ENCODE data around the gene LAMP1.
"Not testable (repeated sequence)": the region's sequence is repeated elsewhere in the genome, so short reads cannot be mapped to it uniquely, and the experiment has no call there.

LAMP1 gene

GRCh38 chr13:113371061-113371460 lies 74.0 kb downstream of the LAMP1 start:
- no peak for FAIRE-seq
- DNase-seq (ENCODE audit: extremely low spot score, insufficient read length, low read depth): no peak

- not testable (repeated sequence) for DNase-seq (ENCODE audit: extremely low spot score, insufficient read length, low read depth); FAIRE-seq
Measured at GRCh38 chr13:113371701-113372100, 74.7 kb downstream of the LAMP1 start.
